ENCODE measurements around the gene DMBT1.

DNA sequence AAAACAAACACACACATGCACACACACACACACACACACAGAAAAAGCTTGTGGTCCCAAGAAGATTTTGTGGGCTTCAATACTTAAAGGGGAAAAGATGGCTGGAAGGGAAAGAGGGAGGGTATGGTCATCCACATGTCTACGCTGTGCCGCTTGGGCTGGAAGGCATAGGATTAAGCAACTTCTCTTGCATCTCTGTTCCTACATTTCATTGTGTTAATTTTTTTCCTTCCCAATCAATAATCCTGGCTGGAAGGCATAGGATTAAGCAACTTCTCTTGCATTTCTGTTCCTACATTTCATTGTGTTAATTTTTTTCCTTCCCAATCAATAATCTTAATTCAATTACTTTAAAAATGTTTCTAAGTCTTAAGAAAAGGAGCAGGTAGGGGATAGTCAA is 108.5 kb downstream of the DMBT1 start:
- TF ChIP-seq POLR2A (IDR thresholded peaks at IDR 0.05; ENCODE audit: low read depth, low read length) (no peak), POLR2AphosphoS5 (IDR thresholded peaks at IDR 0.05; ENCODE audit: low read depth, low read length) (no peak)
